HepG2 (cell line): ENCODE results near the gene SPHK1. TPM values are rescaled to one million over a fixed set of nuclear protein-coding genes. Genes with fewer than 3 reads are reported as not detected.

Experiments used
- KLF11 ChIP-seq: IDR thresholded peaks from 2 replicates; pipeline ENCODE4 v1.6.1; 2016; ENCODE audit warnings: missing compliant biosample characterization
- KLF15 ChIP-seq: sonication (generic); formaldehyde crosslinking; IDR thresholded peaks from 2 replicates; pipeline ENCODE4 v1.8.1; 2023; ENCODE audit warnings: borderline replicate concordance, mild to moderate bottlenecking, inconsistent platforms, missing genetic modification reagents, mixed read lengths
- NFIC ChIP-seq: IDR thresholded peaks from 2 replicates; pipeline ENCODE4 v1.6.1; 2012; ENCODE audit warnings: mild to moderate bottlenecking, low read length, inconsistent platforms
- PAF1 ChIP-seq: IDR thresholded peaks from 2 replicates; pipeline ENCODE4 v1.6.1; 2016; ENCODE audit warnings: missing genetic modification reagents, missing compliant biosample characterization
- PPARG ChIP-seq: conservative IDR thresholded peaks from 2 replicates; pipeline ENCODE4 v1.6.1; 2016; ENCODE audit warnings: missing biosample characterization, missing genetic modification reagents
- SKI ChIP-seq: fragments of 450-650 bp; IDR thresholded peaks from one replicate; pipeline ENCODE4 v1.6.1; 2018; ENCODE audit warnings: mild to moderate bottlenecking; ENCODE audit not compliant: partially characterized antibody
- SMAD3 ChIP-seq: sonication (generic); formaldehyde crosslinking; IDR thresholded peaks from 2 replicates; pipeline ENCODE4 v1.4.0; 2020; ENCODE audit warnings: missing genetic modification reagents
- SOX13 ChIP-seq, 3 experiments: fragments of 450-650 bp in 1 of 3; sonication (generic) in 1 of 3; formaldehyde crosslinking in 1 of 3; IDR thresholded peaks in 2 of 3; conservative IDR thresholded peaks in 1 of 3; 2 replicates each; pipeline versions ENCODE4 v1.5.0 to v1.6.1; 2016 to 2020; ENCODE audit warnings: antibody characterized with exemption in 1 of 3, mild to moderate bottlenecking in 1 of 3, missing compliant biosample characterization in 1 of 3, missing genetic modification reagents in 1 of 3, moderate library complexity in 1 of 3
- THAP11 ChIP-seq: IDR thresholded peaks from 2 replicates; pipeline ENCODE4 v1.6.1; 2016; ENCODE audit warnings: missing biosample characterization, missing genetic modification reagents
- ZBTB1 ChIP-seq: sonication (generic); formaldehyde crosslinking; IDR thresholded peaks from 2 replicates; pipeline ENCODE4 v1.4.0; 2020; ENCODE audit warnings: missing genetic modification reagents, borderline replicate concordance
- ZBTB43 ChIP-seq: sonication (generic); formaldehyde crosslinking; conservative IDR thresholded peaks from 2 replicates; pipeline ENCODE4 v1.4.0; 2020; ENCODE audit warnings: missing genetic modification reagents
- ZBTB46 ChIP-seq: sonication (generic); formaldehyde crosslinking; IDR thresholded peaks from 2 replicates; pipeline ENCODE4 v1.4.0; 2020; ENCODE audit warnings: mild to moderate bottlenecking, missing genetic modification reagents, borderline replicate concordance
- ZNF292 ChIP-seq: sonication (generic); formaldehyde crosslinking; IDR thresholded peaks from 2 replicates; pipeline ENCODE4 v1.8.1; 2022; ENCODE audit warnings: mild to moderate bottlenecking, low read depth, missing genetic modification reagents, borderline replicate concordance
- ZNF337 ChIP-seq: sonication (generic); formaldehyde crosslinking; IDR thresholded peaks from 2 replicates; pipeline ENCODE4 v1.5.1; 2020; ENCODE audit warnings: missing genetic modification reagents, low read depth, mild to moderate bottlenecking, borderline replicate concordance
- ZNF556 ChIP-seq: sonication (generic); formaldehyde crosslinking; IDR thresholded peaks from 2 replicates; pipeline ENCODE4 v1.4.0; 2020; ENCODE audit warnings: mild to moderate bottlenecking, missing genetic modification reagents, borderline replicate concordance
- ZNF687 ChIP-seq: sonication (generic); formaldehyde crosslinking; IDR thresholded peaks from 2 replicates; pipeline ENCODE4 v1.5.1; 2020; ENCODE audit warnings: mild to moderate bottlenecking, missing genetic modification reagents, moderate library complexity
- ZNF709 ChIP-seq: sonication (generic); formaldehyde crosslinking; IDR thresholded peaks from 2 replicates; pipeline ENCODE4 v1.5.0; 2020; ENCODE audit warnings: mild to moderate bottlenecking, missing genetic modification reagents
- ZNF770 ChIP-seq: sonication (generic); formaldehyde crosslinking; IDR thresholded peaks from 2 replicates; pipeline ENCODE4 v1.5.0; 2020; ENCODE audit warnings: mild to moderate bottlenecking, missing genetic modification reagents
- polyA plus RNA-seq, 8 experiments: library from polyadenylated mRNA; depleted of rRNA in 3 of 8; stranded (reverse) in 7 of 8; unstranded in 1 of 8; fragments of >200 nt; fragmentation: Illumina TruSeq in 4 of 8; extraction: Trizol in 4 of 8; gene quantifications; 2 replicates each; pipeline versions ENCODE4 v1.2.1 to v1.2.3, GENCODE V29; 2011 to 2016; ENCODE audit warnings: low read depth in 4 of 8, missing spikeins in 1 of 8, mixed read lengths in 1 of 8; ENCODE audit not compliant: insufficient read depth in 1 of 8
- total RNA-seq, 5 experiments: library from RNA; depleted of rRNA; stranded (reverse); fragments of >200 nt; fragmentation: Illumina TruSeq; extraction: Trizol; gene quantifications; 2 replicates each; pipeline ENCODE4 v1.2.3, GENCODE V29; 2016; ENCODE audit warnings: low read depth in 1 of 5

SPHK1 gene
- total and polyA plus RNA-seq, 2 of the 13 experiments (the other 11 are each of a cell fraction or from before 2014, with no cell fraction given) = 129 to 160 TPM

- TF ChIP-seq ZNF687 (CRISPR knock-in tag) (peak; percentile 7; the same call in 1 of the 2 replicates), ZBTB43 (CRISPR knock-in tag) (0 out of 2 replicates have a peak, but pooled peaks have one; percentile 9), THAP11 (CRISPR knock-in tag) (peak; percentile 0; the same call in 1 of the 2 replicates), KLF15 (peak; percentile 63; the same call in 1 of the 2 replicates), PAF1 (CRISPR knock-in tag) (peak; percentile 73; the same call in 1 of the 2 replicates), SKI (no peak), ZNF337 (CRISPR knock-in tag) (no peak), ZBTB1 (0 out of 2 replicates have a peak, but pooled peaks have one; percentile 16), ZNF770 (CRISPR knock-in tag) (no peak), ZNF556 (CRISPR knock-in tag) (no peak), KLF11 (CRISPR knock-in tag) (no peak), ZNF292 (CRISPR knock-in tag) (no peak), ZBTB46 (no peak), PPARG (CRISPR knock-in tag) (peak; percentile 64), SMAD3 (CRISPR knock-in tag) (0 out of 2 replicates have a peak, but pooled peaks have one; percentile 26), SOX13 (IDR thresholded peaks at IDR 0.05) (no peak), SOX13 (CRISPR knock-in tag; conservative IDR thresholded peaks at IDR 0.05 in 1 of 2, IDR thresholded peaks at IDR 0.05 in 1 of 2) (0 out of 4 replicates have a peak, but pooled peaks of 1 of the 2 experiments have one; percentile 10), NFIC (0 out of 2 replicates have a peak, but pooled peaks have one; percentile 66), ZNF709 (CRISPR knock-in tag) (peak; percentile 66)
Observed at GRCh38 chr17:76383546-76384221, 725 bp upstream of the SPHK1 start (continued).
